HG03280 (cell line): ENCODE results near the gene CYP2U1.
"Not testable (repeated sequence)": the region's sequence is repeated elsewhere in the genome, so short reads cannot be mapped to it uniquely, and the experiment has no call there.

Experiments used
- ATAC-seq: cut with Tn5 transposase; IDR thresholded peaks from one replicate; pipeline ENCODE4 v1.9.1; 2021; ENCODE audit warnings: mild to moderate bottlenecking, moderate library complexity; ENCODE audit not compliant: unreplicated experiment

Gene CYP2U1

DNA sequence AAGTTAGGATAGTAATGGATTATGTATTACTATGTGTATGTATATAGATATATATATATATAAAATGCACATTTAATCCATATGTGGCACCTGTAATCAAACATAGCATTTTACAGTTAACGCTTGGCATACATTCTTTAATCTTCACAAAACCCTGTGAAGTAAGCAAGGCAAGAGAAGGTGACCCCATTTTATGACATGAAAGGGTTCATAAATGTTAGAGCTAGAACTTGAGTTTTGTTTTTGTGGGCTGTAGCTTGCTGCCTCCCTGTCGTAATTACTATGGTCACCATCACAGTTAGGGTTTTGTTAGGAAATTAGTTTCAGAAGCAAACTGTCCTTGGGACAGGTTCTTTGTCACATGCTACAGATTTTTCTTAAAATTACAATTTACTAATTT lies 13.8 kb upstream of the CYP2U1 start:
- no peak for ATAC-seq

- no peak for ATAC-seq
Measured at GRCh38 chr4:107922486-107923473, 8.6 kb upstream of the CYP2U1 start.

GRCh38 chr4:107925713-107926112 lies 5.6 kb upstream of the CYP2U1 start:
- not testable (repeated sequence) for ATAC-seq

DNA sequence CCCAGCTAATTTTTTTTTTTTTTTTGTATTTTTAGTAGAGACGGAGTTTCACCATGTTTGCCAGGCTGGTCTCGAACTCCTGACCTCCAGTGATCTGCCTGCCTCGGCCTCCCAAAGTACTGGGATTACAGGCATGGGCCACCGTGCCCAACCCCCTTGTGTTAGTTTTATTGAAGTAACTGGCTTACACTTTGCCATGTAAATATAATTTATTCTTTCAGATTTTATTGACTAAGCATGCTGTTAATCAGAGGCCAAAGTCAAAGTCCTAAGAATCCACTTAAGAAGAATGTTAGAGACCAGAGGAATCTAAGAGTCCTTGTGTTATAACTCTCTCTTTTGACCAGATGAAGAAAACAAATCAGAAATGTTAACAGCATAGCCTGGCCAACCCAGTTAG lies 4.5 kb upstream of the CYP2U1 start:
- not testable (repeated sequence) for ATAC-seq

GRCh38 chr4:107931775-107932321 lies 499 bp downstream of the CYP2U1 start:
- peak; percentile 21 for ATAC-seq

DNA sequence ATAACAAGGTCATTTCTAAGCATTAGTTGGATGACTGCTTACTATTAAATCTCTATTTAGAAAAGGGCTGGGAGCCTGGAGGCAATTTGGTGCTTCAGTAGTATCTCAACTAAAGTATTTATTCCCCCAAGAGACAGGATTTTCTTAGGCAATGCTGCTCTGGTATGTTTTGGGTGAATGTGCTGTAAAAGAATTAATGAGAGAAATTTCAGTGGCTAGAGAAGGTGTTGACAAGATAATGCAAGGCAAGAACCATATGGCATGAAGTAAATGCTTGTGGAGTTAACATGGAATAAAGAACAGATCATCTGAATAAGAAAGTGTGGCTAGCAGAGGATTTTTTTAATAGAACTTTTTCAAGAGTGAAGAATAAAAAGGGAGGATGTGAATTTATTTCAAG lies 3.9 kb downstream of the CYP2U1 start:
- no peak for ATAC-seq

- ATAC-seq, result no peak
Measured at GRCh38 chr4:107937040-107937439, 5.7 kb downstream of the CYP2U1 start.

GRCh38 chr4:107939307-107939706 lies 8.0 kb downstream of the CYP2U1 start:
- ATAC-seq, result no peak

DNA sequence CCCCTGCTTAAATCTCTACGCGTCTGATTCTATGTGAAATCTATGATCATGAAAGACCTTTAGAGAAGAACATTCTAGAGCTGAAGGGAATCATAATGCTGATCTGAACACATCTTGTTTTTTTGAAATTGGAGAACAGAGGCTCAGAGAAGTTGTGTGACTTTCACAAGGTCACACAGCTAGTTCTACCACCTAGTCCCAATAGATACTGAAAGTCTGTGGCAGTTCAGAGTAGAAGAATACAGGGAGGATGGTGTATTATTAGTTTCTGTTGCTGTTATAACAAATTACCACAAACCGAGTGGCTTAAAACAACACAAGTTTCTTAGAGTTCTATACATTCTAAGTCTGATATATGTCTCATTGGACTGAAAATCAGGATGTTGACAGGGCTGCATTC lies 14.5 kb downstream of the CYP2U1 start:
- ATAC-seq, result no peak

DNA sequence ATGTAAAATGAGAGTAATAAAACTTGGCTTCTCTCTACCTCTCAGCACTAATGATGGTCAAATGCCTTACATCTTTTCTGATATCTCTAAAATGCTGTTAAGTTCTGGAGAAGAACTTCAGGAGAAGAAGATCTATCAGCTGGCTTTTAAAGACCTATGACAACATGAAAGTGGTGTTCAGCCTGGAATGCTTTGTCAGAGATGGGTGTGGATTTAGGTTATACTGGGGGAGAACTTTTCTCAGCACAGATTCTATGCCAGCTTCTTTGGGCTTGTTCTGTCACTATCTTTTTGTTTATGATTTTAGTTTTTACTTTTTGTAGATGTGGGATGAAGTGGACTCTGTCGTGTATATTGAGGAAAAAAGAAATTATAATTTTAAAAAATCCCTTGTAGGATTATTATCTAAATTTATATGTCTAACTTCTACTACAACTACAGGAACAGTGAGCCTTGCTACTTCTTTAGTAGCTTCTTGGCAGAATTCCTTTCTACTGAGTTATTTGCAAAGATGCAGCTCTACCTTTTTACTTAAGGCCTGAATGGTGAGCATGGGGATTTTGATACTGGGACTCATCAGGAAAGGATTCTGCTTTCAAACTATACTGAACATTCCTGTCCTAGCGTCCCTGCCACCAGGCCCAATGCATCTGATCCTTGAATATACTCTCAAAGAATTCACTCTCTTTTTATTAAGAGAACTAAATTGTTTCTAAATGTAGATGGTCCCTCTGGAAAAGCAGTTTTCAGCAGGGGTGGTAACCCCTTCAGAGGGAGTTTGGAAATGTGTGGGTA lies 19.6 kb downstream of the CYP2U1 start:
- ATAC-seq, result no peak

DNA sequence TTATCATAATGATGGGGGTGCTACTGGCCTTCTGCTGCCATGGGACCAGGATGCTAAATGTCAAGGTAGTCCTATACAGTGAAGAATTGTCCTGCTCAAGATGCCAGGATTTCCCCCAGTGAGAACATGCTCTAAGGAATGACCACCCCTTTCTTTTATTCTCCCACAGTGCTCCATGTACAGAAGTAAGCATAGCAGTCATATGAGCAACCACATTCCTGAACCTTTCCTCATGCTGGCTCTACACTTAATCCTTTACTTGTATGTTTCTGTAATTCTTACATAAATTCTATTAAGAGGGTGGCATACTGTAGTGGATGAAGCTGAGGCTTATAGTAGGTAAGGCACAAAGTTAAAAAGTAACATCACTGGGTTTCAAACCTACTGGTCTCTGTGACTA lies 20.2 kb downstream of the CYP2U1 start:
- no peak for ATAC-seq

- no peak for ATAC-seq
Measured at GRCh38 chr4:107956011-107956410, 24.7 kb downstream of the CYP2U1 start.

GRCh38 chr4:107966903-107967302 lies 35.6 kb downstream of the CYP2U1 start:
- no peak for ATAC-seq

DNA sequence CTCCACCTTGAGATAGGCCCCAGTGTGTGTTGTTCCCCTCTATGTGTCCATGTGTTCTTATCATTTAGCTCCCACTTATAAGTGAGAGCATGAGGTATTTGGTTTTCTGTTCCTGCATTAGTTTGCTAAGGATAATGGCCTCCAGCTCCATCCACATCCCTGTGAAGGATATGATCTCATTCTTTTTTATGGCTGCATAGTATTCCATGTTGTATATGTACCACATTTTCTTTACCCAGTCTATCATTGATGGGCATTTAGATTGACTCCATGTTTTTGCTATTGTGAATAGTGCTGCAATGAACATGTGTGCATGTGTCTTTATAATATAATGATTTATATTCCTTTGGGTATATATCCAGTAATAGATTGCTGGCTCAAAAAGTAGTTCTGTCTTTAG lies 36.2 kb downstream of the CYP2U1 start:
- ATAC-seq, result not testable (repeated sequence)

GRCh38 chr4:107967921-107968320 lies 36.6 kb downstream of the CYP2U1 start:
- ATAC-seq, result not testable (repeated sequence)

GRCh38 chr4:107970063-107970798 lies 38.9 kb downstream of the CYP2U1 start:
- ATAC-seq, result no peak

- ATAC-seq, result no peak
Measured at GRCh38 chr4:107972605-107973004, 41.3 kb downstream of the CYP2U1 start.

GRCh38 chr4:107974523-107974922 lies 43.2 kb downstream of the CYP2U1 start:
- no peak for ATAC-seq

DNA sequence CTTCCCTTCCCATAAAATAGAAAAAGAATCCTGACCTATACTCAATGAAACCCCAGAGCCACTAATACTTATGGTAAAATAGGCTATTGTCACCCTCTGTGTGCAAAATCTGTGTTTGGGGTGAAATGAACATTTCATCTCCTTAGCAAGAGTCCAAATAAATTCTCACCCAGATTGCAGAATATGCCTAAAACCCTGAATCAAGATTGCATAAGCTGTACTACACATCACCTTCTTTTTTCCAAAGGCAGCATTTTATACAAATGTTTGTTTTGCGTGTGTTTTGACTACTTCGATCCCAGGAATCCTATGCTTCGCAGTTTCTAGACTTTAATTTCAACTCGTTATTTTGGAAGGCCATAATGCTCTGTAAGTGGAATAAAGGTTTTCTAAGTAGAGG lies 46.1 kb downstream of the CYP2U1 start:
- ATAC-seq, result no peak

- ATAC-seq, result no peak
Measured at GRCh38 chr4:107977966-107978705, 46.8 kb downstream of the CYP2U1 start.
